ENCODE measurements around the gene ARL16. TPM values are rescaled to one million over a fixed set of nuclear protein-coding genes. Genes with fewer than 3 reads are reported as not detected.

ARL16 gene
- total and polyA plus RNA-seq, 2 of the 4 experiments (the other 2 are of a cell fraction) = 51.1 to 77.9 TPM

- H4K20me1 ChIP-seq (ENCODE audit: insufficient read depth, low read length) = peaks cover 3% of the 10 kb centered on the region; the same call in 1 of the 2 replicates
- no peak for TF ChIP-seq MAZ (IDR thresholded peaks at IDR 0.05; ENCODE audit: borderline replicate concordance, low read depth, low read length)
- H3K27me3 ChIP-seq (ENCODE audit: control insufficient read depth, insufficient read depth, low read length) = peaks cover 9% of the 10 kb centered on the region
- no peak overlapping the region for H3K18ac ChIP-seq (ENCODE audit: low read depth, low read length)
- H3K4ac ChIP-seq (ENCODE audit: low read depth, low read length) = no peak overlapping the region
- H3K36me3 ChIP-seq (ENCODE audit: control insufficient read depth, insufficient read depth, low read length) = no peaks in the 10 kb centered on the region
- no peak overlapping the region for H3K14ac ChIP-seq (replicated peaks; ENCODE audit: low read depth, low read length)
- no peak overlapping the region for H3K4me3 ChIP-seq (ENCODE audit: insufficient read depth, low read depth, low read length)
- DNase-seq (no peak), ATAC-seq (ENCODE audit: low read depth) (no peak)
- H3K9me1 ChIP-seq (ENCODE audit: insufficient read depth, low read length) = peaks cover 12% of the 10 kb centered on the region
- H2BK5ac ChIP-seq (ENCODE audit: low read depth, low read length, poor library complexity, severe bottlenecking) = no peak overlapping the region
- H2AFZ ChIP-seq (replicated peaks; ENCODE audit: low read length, poor library complexity) = peak overlapping the region; percentile 51
- no peak overlapping the region for H2BK20ac ChIP-seq (ENCODE audit: low read depth, low read length)
- dilution Hi-C loops (cut with HindIII; ENCODE audit: low sequenced_read_pairs, unreplicated experiment) (no loop called here), in situ Hi-C loops (cut with MboI; ENCODE audit: low sequenced_read_pairs) (no loop called here), intact Hi-C loops (cut with micrococcal nuclease) (no loop called here)
- H2AK5ac ChIP-seq (ENCODE audit: low read depth, low read length) = peak overlapping the region; percentile 39; the same call in 1 of the 2 replicates
- peak overlapping the region; percentile 28 for H2AK9ac ChIP-seq (replicated peaks; ENCODE audit: low read depth, low read length, poor library complexity)
- H2BK120ac ChIP-seq (ENCODE audit: low read depth, low read length) = no peak overlapping the region
- 75% methylated on average over 2 of the region's 27 CpGs; no CpG with 5 or more reads in 1 of the 2 experiments for WGBS, 2 experiments (ENCODE audit: extremely low coverage in 2 of 2, insufficient read length in 1 of 2)
- no peaks in the 10 kb centered on the region; a peak in 1 of 4 replicates for H3K79me1 ChIP-seq (ENCODE audit: low read depth in 1 of 2, low read length in 2 of 2)
- no peak overlapping the region for H4K8ac ChIP-seq (ENCODE audit: low read depth in 2 of 2, low read length in 2 of 2)
- H4K5ac ChIP-seq (ENCODE audit: low read depth, low read length) = no peak overlapping the region
- POLR2A ChIA-PET (ENCODE audit: unreplicated experiment) = no interaction called here
- peaks cover 6% of the 10 kb centered on the region for H3K4me1 ChIP-seq (ENCODE audit: control insufficient read depth, insufficient read depth, low read length)
- H2BK15ac ChIP-seq (ENCODE audit: low read depth, low read length) = no peak overlapping the region
- no peak overlapping the region for H3K9ac ChIP-seq (ENCODE audit: low read depth, low read length)
- CTCF ChIA-PET = no interaction called here
- no peak overlapping the region for H4K91ac ChIP-seq (ENCODE audit: insufficient read depth, low read depth, low read length)
- BruUV-seq (replicated peaks) = no TSS peak
- H3K56ac ChIP-seq (ENCODE audit: extremely low read depth, insufficient read depth, low read length) = no peak overlapping the region
- H3K27ac ChIP-seq (ENCODE audit: insufficient read depth, low read length) = no peak overlapping the region
- no peak overlapping the region for H3K23ac ChIP-seq (ENCODE audit: low read depth, low read length)
- H3K9me3 ChIP-seq (ENCODE audit: control insufficient read depth, insufficient read depth, low read length) = peaks cover 8% of the 10 kb centered on the region; the same call in 1 of the 2 replicates
- no peak overlapping the region for H3K4me2 ChIP-seq (ENCODE audit: low read depth, low read length)
These were observed 30.5 kb downstream of the ARL16 start for GRCh38 chr17:81652906-81653771.

All from IMR-90 (cell line).